ENCODE data around the gene TCFL5.

DNA sequence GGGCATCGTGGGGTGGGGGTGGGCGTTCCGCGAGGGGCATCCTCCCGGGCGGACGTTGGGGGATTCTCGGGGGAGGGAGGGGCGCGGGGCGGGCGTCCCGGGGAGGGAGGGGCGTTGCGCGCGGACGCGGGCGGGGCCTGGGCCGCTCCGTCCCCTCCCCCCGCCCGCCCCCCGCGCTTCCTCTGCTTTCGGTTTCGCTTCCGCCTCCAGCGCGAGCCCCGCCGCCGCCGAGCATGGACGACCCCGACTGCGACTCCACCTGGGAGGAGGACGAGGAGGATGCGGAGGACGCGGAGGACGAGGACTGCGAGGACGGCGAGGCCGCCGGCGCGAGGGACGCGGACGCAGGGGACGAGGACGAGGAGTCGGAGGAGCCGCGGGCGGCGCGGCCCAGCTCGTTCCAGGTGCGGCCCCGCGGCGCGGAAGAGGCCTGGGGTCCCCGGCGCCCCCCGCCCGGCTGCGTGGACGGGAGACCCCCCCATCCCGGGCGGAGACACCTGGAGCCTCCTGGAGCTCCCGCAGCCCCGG, 56.9 kb downstream of the TCFL5 start, which contains the start of gene OGFR:
- no peak for TF ChIP-seq POLR2A (IDR thresholded peaks at IDR 0.05; ENCODE audit: low read length)
- TF ChIP-seq GATA1 (IDR thresholded peaks at IDR 0.05; ENCODE audit: low read depth, low read length): no peak

Data from erythroblast (primary cell).